ENCODE data around the gene CPEB3.
"Not testable (repeated sequence)": the region's sequence is repeated elsewhere in the genome, so short reads cannot be mapped to it uniquely, and the experiment has no call there.

- TF ChIP-seq CTCF, POLR2A (IDR thresholded peaks at IDR 0.05): not testable (repeated sequence)
Measured at GRCh38 chr10:92141147-92141546, 149.7 kb downstream of the CPEB3 start.
